ENCODE data around the gene NBPF3. TPM values are rescaled to one million over a fixed set of nuclear protein-coding genes. Genes with fewer than 3 reads are reported as not detected.
"Not testable (repeated sequence)": the region's sequence is repeated elsewhere in the genome, so short reads cannot be mapped to it uniquely, and the experiment has no call there.

NBPF3 gene
- total RNA-seq, 1 experiment from 2014 or later: 15.8 TPM

DNA sequence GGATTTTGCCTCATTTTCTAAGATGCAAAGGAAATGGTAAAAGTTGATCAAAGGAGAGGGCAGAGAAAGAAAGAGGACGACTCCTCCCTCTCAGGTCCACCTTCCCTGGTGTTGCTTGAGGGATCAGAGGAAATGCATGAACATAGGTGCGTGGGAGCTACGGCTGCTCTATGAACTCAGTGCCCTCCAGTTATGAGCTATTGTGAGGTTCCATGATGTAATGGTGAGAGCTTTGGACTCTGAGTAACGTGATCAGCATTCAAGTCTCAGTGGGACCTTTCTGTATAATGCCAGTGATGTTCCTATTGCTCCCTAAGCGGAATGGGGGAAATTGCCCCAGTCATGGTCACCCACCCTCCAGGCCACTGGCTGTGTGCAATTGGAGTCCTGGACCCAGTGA lies 25.9 kb upstream of the NBPF3 start:
- H3K27me3 Mint-ChIP-seq (ENCODE audit: low read depth): peaks cover 29% of the 10 kb centered on the region
- Histone ChIP-seq H2BK20ac (ENCODE audit: low read depth, low read length, poor library complexity, severe bottlenecking) (no peak overlapping the region), H3K23ac (ENCODE audit: insufficient read length, low read depth, low read length) (no peak overlapping the region)

DNA sequence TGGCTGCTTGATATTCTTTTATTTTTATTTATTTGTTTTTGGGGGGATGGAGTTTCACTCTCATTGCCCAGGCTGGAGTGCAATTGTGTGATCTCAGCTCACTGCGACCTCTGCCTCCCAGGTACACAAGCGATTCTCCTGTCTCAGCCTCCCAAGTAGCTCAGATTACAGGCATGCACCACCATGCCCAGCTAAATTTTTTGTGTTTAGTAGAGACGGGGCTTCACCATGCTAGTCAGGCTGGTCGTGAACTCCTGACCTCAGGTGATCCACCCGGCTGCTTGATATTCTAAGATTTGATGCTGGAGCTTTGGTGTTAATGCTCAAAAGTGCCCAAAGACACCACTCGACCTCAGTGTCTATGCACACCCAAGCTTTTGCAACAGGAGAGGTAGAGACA lies 19.6 kb upstream of the NBPF3 start:
- not testable (repeated sequence) for H3K4ac ChIP-seq (ENCODE audit: low read depth, low read length); H3K23me2 ChIP-seq (ENCODE audit: insufficient read length, low read depth, low read length, poor library complexity, severe bottlenecking); H3T11ph ChIP-seq (ENCODE audit: low read length); H3K4me3 Mint-ChIP-seq; H3K36me3 Mint-ChIP-seq (ENCODE audit: insufficient read depth in 1 of 3, low read depth in 3 of 3); H2BK15ac ChIP-seq (ENCODE audit: low read depth, low read length); H3K9me3 ChIP-seq (ENCODE audit: control insufficient read depth, low read depth, low read length); H3K9me3 Mint-ChIP-seq; H2AK5ac ChIP-seq (ENCODE audit: insufficient read length, low read length); H3K56ac ChIP-seq (ENCODE audit: insufficient read length, low read depth, low read length); H4K5ac ChIP-seq (ENCODE audit: insufficient read length, low read depth, low read length); H4K8ac ChIP-seq (replicated peaks; ENCODE audit: insufficient read length, low read depth, low read length); H3K27ac Mint-ChIP-seq; H2BK20ac ChIP-seq (ENCODE audit: low read depth, low read length, poor library complexity, severe bottlenecking); H3K4me2 ChIP-seq (ENCODE audit: insufficient read depth, insufficient read length, low read length); H3K4me1 Mint-ChIP-seq; H4K20me1 ChIP-seq (ENCODE audit: control insufficient read depth, insufficient read depth, insufficient read length); H3K79me1 ChIP-seq (ENCODE audit: insufficient read depth, low read depth, low read length, poor library complexity, severe bottlenecking); H3K27me3 ChIP-seq (ENCODE audit: insufficient read depth, low read length); H3K18ac ChIP-seq (ENCODE audit: insufficient read length, low read depth, low read length); H3K4me1 ChIP-seq (ENCODE audit: insufficient read depth, low read length); H3K27ac ChIP-seq (ENCODE audit: insufficient read length, low read depth, low read length); DNase-seq; H3K79me2 ChIP-seq (ENCODE audit: insufficient read depth, low read length); H3K23ac ChIP-seq (ENCODE audit: insufficient read length, low read depth, low read length); H4K91ac ChIP-seq (ENCODE audit: insufficient read length, low read depth, low read length); H3K9ac ChIP-seq (ENCODE audit: extremely low read depth, insufficient read length, low read length); H2BK120ac ChIP-seq (ENCODE audit: low read depth, low read length, poor library complexity, severe bottlenecking); H2BK5ac ChIP-seq (ENCODE audit: insufficient read length, low read length); H3K14ac ChIP-seq (ENCODE audit: insufficient read depth, low read length); H2BK12ac ChIP-seq (ENCODE audit: insufficient read length, low read depth, low read length); H2AFZ ChIP-seq (ENCODE audit: low read length)
- no CpG with 5 or more reads among the region's 6 CpGs for WGBS (ENCODE audit: extremely low coverage, insufficient read length, low lambda C conversion rate)
- peaks cover 35% of the 10 kb centered on the region for H3K27me3 Mint-ChIP-seq (ENCODE audit: low read depth)

More for the DNA sequence above, 25.9 kb upstream of the NBPF3 start:
- no peak overlapping the region for H4K5ac ChIP-seq (ENCODE audit: insufficient read length, low read depth, low read length)
- H3K23me2 ChIP-seq (ENCODE audit: insufficient read length, low read depth, low read length, poor library complexity, severe bottlenecking): no peaks in the 10 kb centered on the region
- no peak overlapping the region for H2BK15ac ChIP-seq (ENCODE audit: low read depth, low read length)
- no peak overlapping the region for H3K4ac ChIP-seq (ENCODE audit: low read depth, low read length)
- DNase-seq: no peak
- H2BK12ac ChIP-seq (ENCODE audit: insufficient read length, low read depth, low read length): no peak overlapping the region
- no peak overlapping the region for H3K14ac ChIP-seq (ENCODE audit: insufficient read depth, low read length)
- H4K20me1 ChIP-seq (ENCODE audit: control insufficient read depth, insufficient read depth, insufficient read length): no peaks in the 10 kb centered on the region
- Mint-ChIP-seq H3K4me3 (no peak overlapping the region), H3K9me3 (no peaks in the 10 kb centered on the region), H3K4me1 (peaks cover 2 to 3% of the 10 kb centered on the region in 2 experiments; a peak in 3 of 4 replicates), H3K27ac (no peak overlapping the region), H3K36me3 (ENCODE audit: insufficient read depth in 1 of 3, low read depth in 3 of 3) (no peaks in the 10 kb centered on the region)
- no peaks in the 10 kb centered on the region; the same call in 1 of the 2 replicates for H3K27me3 ChIP-seq (ENCODE audit: insufficient read depth, low read length)
- H3K79me2 ChIP-seq (ENCODE audit: insufficient read depth, low read length): no peaks in the 10 kb centered on the region
- H3K27ac ChIP-seq (ENCODE audit: insufficient read length, low read depth, low read length): no peak overlapping the region
- H2AFZ ChIP-seq (ENCODE audit: low read length): no peak overlapping the region
- no peak overlapping the region for H2BK5ac ChIP-seq (ENCODE audit: insufficient read length, low read length)
- H4K8ac ChIP-seq (replicated peaks; ENCODE audit: insufficient read length, low read depth, low read length): no peak overlapping the region
- H3K79me1 ChIP-seq (ENCODE audit: insufficient read depth, low read depth, low read length, poor library complexity, severe bottlenecking): no peaks in the 10 kb centered on the region
- H3K4me1 ChIP-seq (ENCODE audit: insufficient read depth, low read length): no peaks in the 10 kb centered on the region
- no peak overlapping the region for H4K91ac ChIP-seq (ENCODE audit: insufficient read length, low read depth, low read length)
- no peaks in the 10 kb centered on the region for H3K9me3 ChIP-seq (ENCODE audit: control insufficient read depth, low read depth, low read length)
- TF ChIP-seq, protein P1, sequence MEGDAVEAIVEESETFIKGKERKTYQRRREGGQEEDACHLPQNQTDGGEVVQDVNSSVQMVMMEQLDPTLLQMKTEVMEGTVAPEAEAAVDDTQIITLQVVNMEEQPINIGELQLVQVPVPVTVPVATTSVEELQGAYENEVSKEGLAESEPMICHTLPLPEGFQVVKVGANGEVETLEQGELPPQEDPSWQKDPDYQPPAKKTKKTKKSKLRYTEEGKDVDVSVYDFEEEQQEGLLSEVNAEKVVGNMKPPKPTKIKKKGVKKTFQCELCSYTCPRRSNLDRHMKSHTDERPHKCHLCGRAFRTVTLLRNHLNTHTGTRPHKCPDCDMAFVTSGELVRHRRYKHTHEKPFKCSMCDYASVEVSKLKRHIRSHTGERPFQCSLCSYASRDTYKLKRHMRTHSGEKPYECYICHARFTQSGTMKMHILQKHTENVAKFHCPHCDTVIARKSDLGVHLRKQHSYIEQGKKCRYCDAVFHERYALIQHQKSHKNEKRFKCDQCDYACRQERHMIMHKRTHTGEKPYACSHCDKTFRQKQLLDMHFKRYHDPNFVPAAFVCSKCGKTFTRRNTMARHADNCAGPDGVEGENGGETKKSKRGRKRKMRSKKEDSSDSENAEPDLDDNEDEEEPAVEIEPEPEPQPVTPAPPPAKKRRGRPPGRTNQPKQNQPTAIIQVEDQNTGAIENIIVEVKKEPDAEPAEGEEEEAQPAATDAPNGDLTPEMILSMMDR (conservative IDR thresholded peaks at IDR 0.05): no peak
- no peak overlapping the region for H3T11ph ChIP-seq (ENCODE audit: low read length)
- no CpG with 5 or more reads among the region's 5 CpGs for WGBS (ENCODE audit: extremely low coverage, insufficient read length, low lambda C conversion rate)
- H2BK120ac ChIP-seq (ENCODE audit: low read depth, low read length, poor library complexity, severe bottlenecking): no peak overlapping the region
- H3K4me2 ChIP-seq (ENCODE audit: insufficient read depth, insufficient read length, low read length): no peak overlapping the region
- no peak overlapping the region for H3K9ac ChIP-seq (ENCODE audit: extremely low read depth, insufficient read length, low read length)
- no peak overlapping the region for H2AK5ac ChIP-seq (ENCODE audit: insufficient read length, low read length)
- no peak overlapping the region for H3K18ac ChIP-seq (ENCODE audit: insufficient read length, low read depth, low read length)
- no peak overlapping the region for H3K56ac ChIP-seq (ENCODE audit: insufficient read length, low read depth, low read length)

Measured in H9 (cell line).